Progenitor cell of endocrine pancreas (in vitro differentiated cells): ENCODE data around the gene SLC9A5. TPM values are rescaled to one million over a fixed set of nuclear protein-coding genes. Genes with fewer than 3 reads are reported as not detected.

Source experiments
- DNase-seq: peaks from one replicate; pipeline ENCODE4 v3.0.0; 2021; ENCODE audit warnings: low spot score; ENCODE audit not compliant: unreplicated experiment
- H3K27ac Mint-ChIP-seq: 2 replicates; pipeline ENCODE4 v1.8.0; 2021; ENCODE audit warnings: mild to moderate bottlenecking, moderate library complexity, mixed read lengths
- H3K27me3 Mint-ChIP-seq: 2 replicates; pipeline ENCODE4 v1.8.0; 2021; ENCODE audit warnings: mixed read lengths
- H3K36me3 Mint-ChIP-seq: 2 replicates; pipeline ENCODE4 v1.8.0; 2022; ENCODE audit warnings: mixed read lengths; ENCODE audit not compliant: insufficient read depth
- H3K4me1 Mint-ChIP-seq: 2 replicates; pipeline ENCODE4 v1.8.0; 2021; ENCODE audit warnings: low read depth, mixed read lengths
- H3K4me3 Mint-ChIP-seq: 2 replicates; pipeline ENCODE4 v1.8.0; 2021; ENCODE audit warnings: low read depth, mild to moderate bottlenecking, moderate library complexity, mixed read lengths
- H3K9me3 Mint-ChIP-seq: 2 replicates; pipeline ENCODE4 v1.8.0; 2021; ENCODE audit warnings: low read depth, mixed read lengths
- CTCF ChIP-seq: fragments of 200-600 bp; sonication (generic); IDR thresholded peaks from one replicate; pipeline ENCODE4 v1.5.0; 2021; ENCODE audit warnings: antibody characterized with exemption, mild to moderate bottlenecking; ENCODE audit not compliant: unreplicated experiment
- total RNA-seq: library from RNA; stranded (reverse); gene quantifications from 2 replicates; pipeline ENCODE4 v1.2.1, GENCODE V29; 2021

The SLC9A5 gene
- total RNA-seq, 1 donor from 2014 or later, result 3.4 TPM

- no peak overlapping the region for H3K4me3 Mint-ChIP-seq
- H3K9me3 Mint-ChIP-seq, result no peaks in the 10 kb centered on the region
- no peaks in the 10 kb centered on the region for H3K36me3 Mint-ChIP-seq
- no peak for DNase-seq
- no peak overlapping the region for H3K27ac Mint-ChIP-seq
- TF ChIP-seq CTCF, result no peak
- H3K4me1 Mint-ChIP-seq, result no peaks in the 10 kb centered on the region
- H3K27me3 Mint-ChIP-seq, result peaks cover 27% of the 10 kb centered on the region
Measured at GRCh38 chr16:67294171-67294757, 45.5 kb downstream of the SLC9A5 start.

GRCh38 chr16:67294938-67295361, 46.2 kb downstream of the SLC9A5 start:
- Mint-ChIP-seq H3K27ac (no peak overlapping the region), H3K27me3 (peaks cover 27% of the 10 kb centered on the region), H3K9me3 (no peaks in the 10 kb centered on the region), H3K4me1 (no peaks in the 10 kb centered on the region), H3K36me3 (no peaks in the 10 kb centered on the region), H3K4me3 (no peak overlapping the region)
- TF ChIP-seq CTCF, result no peak
- DNase-seq, result no peak

GRCh38 chr16:67296420-67296819, 47.6 kb downstream of the SLC9A5 start:
- Mint-ChIP-seq H3K27me3 (peaks cover 31% of the 10 kb centered on the region), H3K36me3 (no peaks in the 10 kb centered on the region), H3K4me1 (no peaks in the 10 kb centered on the region), H3K27ac (no peak overlapping the region), H3K4me3 (no peak overlapping the region), H3K9me3 (no peaks in the 10 kb centered on the region)
- no peak for TF ChIP-seq CTCF
- DNase-seq, result no peak

- Mint-ChIP-seq H3K27ac (no peak overlapping the region), H3K9me3 (no peaks in the 10 kb centered on the region), H3K36me3 (no peaks in the 10 kb centered on the region), H3K4me3 (no peak overlapping the region), H3K27me3 (peaks cover 27% of the 10 kb centered on the region), H3K4me1 (no peaks in the 10 kb centered on the region)
- DNase-seq, result no peak
- TF ChIP-seq CTCF, result no peak
Measured at GRCh38 chr16:67298277-67298676, 49.5 kb downstream of the SLC9A5 start.

GRCh38 chr16:67299269-67299668, 50.5 kb downstream of the SLC9A5 start:
- no peak for DNase-seq
- H3K36me3 Mint-ChIP-seq, result no peaks in the 10 kb centered on the region
- no peaks in the 10 kb centered on the region for H3K9me3 Mint-ChIP-seq
- TF ChIP-seq CTCF, result no peak
- no peak overlapping the region for H3K27ac Mint-ChIP-seq
- H3K4me1 Mint-ChIP-seq, result no peaks in the 10 kb centered on the region
- peaks cover 27% of the 10 kb centered on the region for H3K27me3 Mint-ChIP-seq
- no peak overlapping the region for H3K4me3 Mint-ChIP-seq
